CD4-positive, alpha-beta T cell treated with Interleukin-21 for 1 hour (primary cell): ENCODE data around the gene TMEM80.
A peak's percentile ranks its signal among the peaks of the same experiment; 100 is the strongest.
"Not testable (repeated sequence)": the region's sequence is repeated elsewhere in the genome, so short reads cannot be mapped to it uniquely, and the experiment has no call there.

Experiments
- DNase-seq: peaks from one replicate; pipeline ENCODE4 v3.0.0-alpha.2; 2020

Gene TMEM80

GRCh38 chr11:695538-696248, at the start of gene TMEM80:
TSS of gene TMEM80 (plus strand) at chr11:695816. CDS start at chr11:695828, 12 bp downstream.
- DNase-seq = peak; percentile 99

GRCh38 chr11:646214-646613, 49.4 kb upstream of the TMEM80 start:
- no peak for DNase-seq

DNA sequence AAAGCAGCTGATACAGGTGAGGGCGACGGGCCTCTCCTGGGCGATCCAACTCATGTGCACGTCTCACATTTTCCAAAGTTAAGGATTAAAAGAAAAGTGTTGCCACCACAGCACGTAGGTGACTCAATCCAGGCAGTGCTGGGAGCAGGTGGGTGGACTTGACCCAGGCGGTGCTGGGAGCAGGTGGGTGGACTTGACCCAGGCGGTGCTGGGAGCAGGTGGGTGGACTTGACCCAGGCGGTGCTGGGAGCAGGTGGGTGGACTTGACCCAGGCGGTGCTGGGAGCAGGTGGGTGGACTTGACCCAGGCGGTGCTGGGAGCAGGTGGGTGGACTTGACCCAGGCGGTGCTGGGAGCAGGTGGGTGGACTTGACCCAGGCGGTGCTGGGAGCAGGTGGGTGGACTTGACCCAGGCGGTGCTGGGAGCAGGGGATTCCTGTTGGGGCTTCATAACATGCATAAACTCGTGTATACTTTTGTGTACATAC, 47.9 kb upstream of the TMEM80 start:
- not testable (repeated sequence) for DNase-seq

GRCh38 chr11:650482-650881, 45.1 kb upstream of the TMEM80 start:
- DNase-seq = no peak

DNA sequence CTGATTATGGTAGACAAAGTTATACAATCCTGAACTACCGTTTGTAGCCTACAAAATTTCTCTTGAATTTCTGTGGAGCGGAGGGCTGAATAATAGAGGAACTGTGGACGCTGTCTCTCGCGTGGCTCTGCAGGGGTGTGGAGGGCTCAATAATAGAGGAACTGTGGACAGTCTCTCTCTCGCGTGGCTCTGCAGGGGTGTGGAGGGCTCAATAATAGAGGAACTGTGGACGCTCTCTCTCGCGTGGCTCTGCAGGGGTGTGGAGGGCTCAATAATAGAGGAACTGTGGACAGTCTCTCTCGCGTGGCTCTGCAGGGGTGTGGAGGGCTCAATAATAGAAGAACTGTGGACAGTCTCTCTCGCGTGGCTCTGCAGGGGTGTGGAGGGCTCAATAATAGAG, 42.5 kb upstream of the TMEM80 start:
- not testable (repeated sequence) for DNase-seq

GRCh38 chr11:653837-654236, 41.8 kb upstream of the TMEM80 start:
- DNase-seq = no peak

GRCh38 chr11:654444-654843, 41.2 kb upstream of the TMEM80 start:
- DNase-seq = not testable (repeated sequence)

- no peak for DNase-seq
Observed at GRCh38 chr11:655036-655726, 40.4 kb upstream of the TMEM80 start.

DNA sequence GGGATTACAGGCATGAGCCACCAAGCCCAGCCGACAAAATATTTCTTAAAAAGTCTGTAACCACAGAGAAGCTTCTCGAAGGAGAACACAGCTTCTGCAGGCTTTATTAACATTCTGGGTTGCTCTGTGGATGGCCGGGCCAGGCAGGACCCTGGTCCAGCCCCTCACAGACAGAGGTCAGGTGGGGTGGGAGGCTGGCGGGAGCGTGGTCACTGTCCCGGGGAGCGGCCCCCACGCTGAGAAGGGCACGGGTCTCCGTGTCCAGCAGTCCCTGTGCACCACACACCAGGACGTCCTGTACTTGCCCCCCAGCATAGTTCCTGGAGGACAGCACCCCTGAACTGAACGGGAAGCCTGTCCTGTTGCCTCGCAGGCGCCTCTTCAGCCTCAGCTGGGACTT, 39.2 kb upstream of the TMEM80 start:
- no peak for DNase-seq

GRCh38 chr11:656866-657265, 38.8 kb upstream of the TMEM80 start:
- DNase-seq = no peak

GRCh38 chr11:657691-658126, 37.9 kb upstream of the TMEM80 start:
- no peak for DNase-seq

DNA sequence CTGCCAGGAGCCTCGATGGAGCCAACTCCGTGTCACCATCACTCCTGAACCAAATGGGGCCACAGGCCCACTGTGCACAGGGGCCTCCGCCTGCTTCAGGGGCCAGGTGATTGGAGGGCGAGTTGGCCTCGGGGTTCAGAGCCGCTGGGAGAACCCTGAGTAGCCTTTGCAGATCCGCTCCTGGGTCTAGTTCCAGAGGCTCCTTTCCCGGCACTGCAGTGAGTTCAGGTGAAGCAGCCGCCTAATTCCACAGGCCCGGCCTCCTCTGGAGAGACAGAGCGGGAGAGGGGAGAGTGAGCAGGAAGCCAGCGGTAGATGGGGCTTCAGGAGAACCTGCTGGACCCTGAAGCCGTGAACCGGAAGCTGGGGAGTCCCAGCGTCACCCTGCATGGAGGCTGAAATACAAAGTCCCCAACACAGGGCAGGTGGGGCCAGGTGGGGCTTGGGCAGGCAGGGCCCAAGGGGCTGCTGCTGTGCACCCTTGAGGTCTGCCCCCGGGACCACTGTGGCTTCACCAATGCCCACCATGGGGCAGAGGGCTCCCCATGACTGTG, 36.0 kb upstream of the TMEM80 start:
- DNase-seq = no peak

GRCh38 chr11:660281-660680, 35.3 kb upstream of the TMEM80 start:
- DNase-seq = no peak

DNA sequence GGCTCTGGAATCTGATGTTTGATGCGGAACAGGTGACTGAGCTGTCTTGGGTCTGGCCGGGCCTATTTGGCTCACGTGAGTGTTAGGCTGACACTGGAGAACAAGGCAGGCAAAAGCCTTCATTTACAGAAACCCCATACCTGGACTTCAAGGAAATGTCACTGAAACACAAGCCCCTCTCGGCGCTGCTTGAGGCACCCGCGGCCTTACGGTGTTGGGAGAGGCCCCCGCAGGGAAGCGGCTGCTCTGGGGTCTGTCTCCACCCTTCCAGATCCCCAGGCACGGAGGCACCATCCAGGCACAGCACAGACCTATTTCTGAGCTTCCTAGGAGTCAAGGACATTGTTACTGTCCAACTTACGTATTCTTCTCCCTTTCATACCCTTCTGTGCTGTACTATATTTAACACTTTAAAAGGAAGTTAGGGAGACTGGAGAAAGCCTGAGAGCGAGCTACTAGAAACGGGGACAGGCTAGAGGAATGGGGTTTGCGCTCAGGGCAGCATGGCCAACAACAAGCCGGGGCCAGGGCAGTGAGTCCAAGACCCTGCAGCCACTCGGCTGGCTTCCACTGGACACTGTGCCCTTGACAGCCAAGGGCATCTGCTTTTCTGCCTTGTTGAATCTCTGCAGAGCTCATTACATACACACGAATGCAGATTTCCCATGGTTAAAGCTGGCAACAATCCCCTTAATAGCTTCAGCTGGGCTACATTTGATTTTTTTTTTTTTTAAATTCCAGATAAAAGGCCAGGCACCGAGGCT, 34.8 kb upstream of the TMEM80 start:
- DNase-seq = no peak

DNA sequence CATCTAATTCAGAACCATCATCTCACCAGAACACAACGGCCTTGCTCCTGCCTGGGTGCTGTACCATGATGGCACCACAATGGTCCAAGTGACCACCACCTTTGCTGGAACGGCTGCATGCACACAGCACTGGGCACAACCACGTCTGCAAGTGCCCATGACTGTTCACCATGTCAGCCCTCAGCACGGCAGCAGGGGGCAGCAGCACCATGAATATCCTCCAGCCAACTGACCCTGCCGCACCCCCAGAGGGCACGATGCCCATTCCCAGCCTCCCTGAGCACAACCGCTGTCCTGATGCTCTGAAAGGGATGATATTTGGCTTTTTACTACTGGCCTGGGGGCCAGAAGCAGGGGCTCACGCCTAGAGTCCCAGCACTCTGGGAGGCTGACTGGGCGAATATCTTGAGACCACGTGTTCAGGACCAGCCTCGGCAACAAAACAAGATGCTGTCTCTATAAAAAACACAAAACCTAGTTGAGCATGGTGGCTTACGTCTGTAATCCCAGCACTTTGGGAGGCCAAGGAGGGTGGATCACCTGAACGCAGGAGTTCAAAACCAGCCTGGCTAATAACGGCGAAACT, 32.8 kb upstream of the TMEM80 start:
- DNase-seq = peak; percentile 43

DNA sequence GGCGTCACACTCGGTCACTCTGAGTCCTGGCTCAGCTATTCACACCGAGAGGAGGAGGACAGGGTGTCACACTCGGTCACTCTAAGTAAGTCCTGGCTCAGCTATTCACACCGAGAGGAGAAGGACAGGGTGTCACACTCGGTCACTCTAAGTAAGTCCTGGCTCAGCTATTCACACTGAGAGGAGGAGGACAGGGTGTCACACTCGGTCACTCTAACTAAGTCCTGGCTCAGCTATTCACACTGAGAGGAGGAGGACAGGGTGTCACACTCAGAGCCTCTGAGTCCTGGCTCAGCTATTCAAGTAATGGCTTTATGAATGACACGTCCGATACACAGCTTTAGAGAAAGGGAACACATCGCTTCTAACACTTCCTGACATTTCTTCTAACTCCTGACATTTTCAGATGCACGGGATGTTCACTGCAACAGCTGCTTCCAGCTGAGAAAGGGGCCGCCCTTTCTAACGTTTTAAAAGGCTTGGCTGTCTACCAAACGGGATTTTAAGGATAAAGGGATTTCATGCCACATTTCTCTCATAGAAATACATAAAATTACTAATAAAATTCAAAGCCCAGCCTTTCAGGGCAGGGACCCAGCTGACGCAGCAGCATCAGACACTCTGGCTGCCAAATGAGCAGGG, 30.4 kb upstream of the TMEM80 start:
- no peak for DNase-seq

DNA sequence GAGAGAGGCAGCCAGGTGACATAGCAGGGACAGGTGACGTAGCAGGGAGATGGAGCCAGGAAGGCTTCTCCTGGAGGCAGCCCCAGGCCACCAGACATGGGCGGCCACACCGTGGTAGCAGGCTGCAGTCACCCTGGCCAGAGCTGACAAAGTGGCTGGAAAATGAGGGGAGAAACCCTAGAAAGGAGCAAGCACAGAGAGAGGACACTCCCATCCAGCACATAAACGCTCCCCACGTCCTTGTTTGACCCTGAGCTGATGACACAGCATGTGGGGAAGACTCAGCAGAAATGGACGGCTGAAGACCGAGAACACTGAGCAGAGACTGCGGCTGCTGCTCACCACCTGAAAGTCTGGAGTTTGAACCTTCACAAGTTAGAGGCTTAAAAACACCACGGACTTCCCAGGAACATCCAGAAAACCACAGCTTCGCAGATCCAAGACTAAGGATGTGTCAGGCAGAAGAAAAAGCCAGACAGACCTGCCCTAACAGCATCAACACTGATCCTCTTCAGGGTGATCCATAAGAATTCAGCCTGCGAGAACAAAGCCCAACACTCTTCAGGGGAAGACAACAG, 29.8 kb upstream of the TMEM80 start:
- DNase-seq = no peak

GRCh38 chr11:673866-674265, 21.8 kb upstream of the TMEM80 start:
- DNase-seq = no peak

GRCh38 chr11:674406-674805, 21.2 kb upstream of the TMEM80 start:
- DNase-seq = no peak

- no peak for DNase-seq
Observed at GRCh38 chr11:678297-678696, 17.3 kb upstream of the TMEM80 start.

DNA sequence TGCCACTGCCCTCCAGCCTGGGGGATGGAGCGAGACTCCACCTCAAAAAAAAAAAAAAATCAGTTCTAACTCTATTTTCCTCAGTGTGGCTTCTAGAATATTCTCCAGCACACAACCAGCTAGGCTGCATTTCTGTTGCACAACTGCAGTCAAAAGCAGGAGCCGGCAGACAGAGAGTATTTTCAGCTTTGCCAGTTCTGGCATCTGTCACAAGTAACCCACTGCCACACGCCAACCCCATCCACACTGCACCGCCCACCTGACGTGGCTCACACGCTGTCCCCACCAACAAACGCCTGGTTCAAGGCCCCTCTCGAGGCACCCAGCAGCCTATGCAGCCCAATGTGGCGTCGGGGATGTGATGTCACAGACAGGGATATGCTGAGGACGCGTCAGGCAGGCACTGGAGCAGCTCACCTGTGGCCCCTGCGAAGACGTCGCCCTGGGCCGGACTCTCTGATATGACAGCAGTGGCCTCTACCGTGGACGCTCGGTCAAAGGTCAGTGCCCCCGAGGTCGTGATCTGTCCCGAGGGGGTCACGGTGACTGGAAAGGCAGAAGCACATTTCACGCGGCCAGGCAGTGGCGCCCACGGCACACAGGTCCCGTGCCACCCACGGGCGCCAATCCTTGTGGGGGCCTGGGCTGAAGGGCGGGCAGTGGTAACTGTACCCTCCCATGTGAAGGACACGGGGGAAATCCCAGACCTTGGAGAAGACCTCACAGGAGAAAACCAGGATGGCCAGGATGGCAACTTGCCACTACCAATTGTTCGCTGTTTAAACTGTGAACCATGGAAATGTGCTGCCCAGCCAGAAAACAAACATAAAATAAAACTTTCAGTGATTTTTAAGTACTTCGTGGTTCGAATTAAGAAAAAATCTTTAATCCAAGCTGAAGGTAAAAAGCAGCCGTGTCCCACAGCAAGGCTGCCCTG, 16.1 kb upstream of the TMEM80 start:
- DNase-seq = no peak
